Memory B cell (primary cell): Measurements from ENCODE around the gene PRR11.
"Not testable (repeated sequence)": the region's sequence is repeated elsewhere in the genome, so short reads cannot be mapped to it uniquely, and the experiment has no call there.

Experiments
- ATAC-seq: fragments of 150-1000 bp; cut with Tn5 transposase; 2 replicates; pipeline ENCODE4 v1.10.0; 2021; ENCODE audit warnings: low read depth, mild to moderate bottlenecking, moderate library complexity
- DNase-seq, 2 donors: peaks; one replicate each; pipeline ENCODE4 v3.0.0; 2022; ENCODE audit warnings: low spot score in 2 of 2
- H3K27ac Mint-ChIP-seq: one replicate; pipeline ENCODE4 v1.8.0; 2022; ENCODE audit warnings: mild to moderate bottlenecking, moderate library complexity, mixed read lengths
- H3K27me3 Mint-ChIP-seq: one replicate; pipeline ENCODE4 v1.8.0; 2022; ENCODE audit warnings: mixed read lengths
- H3K36me3 Mint-ChIP-seq: one replicate; pipeline ENCODE4 v1.8.0; 2022; ENCODE audit warnings: mild to moderate bottlenecking, mixed read lengths
- H3K4me1 Mint-ChIP-seq: one replicate; pipeline ENCODE4 v1.8.0; 2022; ENCODE audit warnings: mixed read lengths
- H3K4me3 Mint-ChIP-seq: one replicate; pipeline ENCODE4 v1.8.0; 2022; ENCODE audit warnings: mild to moderate bottlenecking, moderate library complexity, mixed read lengths
- H3K9me3 Mint-ChIP-seq: one replicate; pipeline ENCODE4 v1.8.0; 2022; ENCODE audit warnings: mixed read lengths

The PRR11 gene

DNA sequence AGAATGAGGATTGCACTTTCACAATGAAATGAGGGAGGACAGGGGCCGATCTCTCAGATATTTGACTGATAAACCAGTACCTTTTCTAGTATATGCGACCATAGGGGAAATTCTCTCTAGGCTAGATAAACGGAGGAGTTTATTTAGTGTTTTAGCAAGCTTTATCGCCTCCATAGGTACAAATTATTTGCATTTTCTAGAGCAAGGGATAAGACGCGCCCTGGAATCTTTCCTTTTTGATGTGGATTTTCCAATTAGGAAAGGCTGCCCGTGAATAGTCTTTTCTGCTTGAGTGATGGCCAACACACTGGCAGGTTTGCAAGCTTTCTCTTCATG is 64.4 kb downstream of the PRR11 start:
- peak overlapping the region; percentile 94 for H3K4me3 Mint-ChIP-seq
- peaks cover 7% of the 10 kb centered on the region for H3K4me1 Mint-ChIP-seq
- no peak for ATAC-seq
- no peaks in the 10 kb centered on the region for H3K27me3 Mint-ChIP-seq
- H3K27ac Mint-ChIP-seq = no peak overlapping the region
- DNase-seq = no peak
- H3K36me3 Mint-ChIP-seq = no peaks in the 10 kb centered on the region
- no peaks in the 10 kb centered on the region for H3K9me3 Mint-ChIP-seq

DNA sequence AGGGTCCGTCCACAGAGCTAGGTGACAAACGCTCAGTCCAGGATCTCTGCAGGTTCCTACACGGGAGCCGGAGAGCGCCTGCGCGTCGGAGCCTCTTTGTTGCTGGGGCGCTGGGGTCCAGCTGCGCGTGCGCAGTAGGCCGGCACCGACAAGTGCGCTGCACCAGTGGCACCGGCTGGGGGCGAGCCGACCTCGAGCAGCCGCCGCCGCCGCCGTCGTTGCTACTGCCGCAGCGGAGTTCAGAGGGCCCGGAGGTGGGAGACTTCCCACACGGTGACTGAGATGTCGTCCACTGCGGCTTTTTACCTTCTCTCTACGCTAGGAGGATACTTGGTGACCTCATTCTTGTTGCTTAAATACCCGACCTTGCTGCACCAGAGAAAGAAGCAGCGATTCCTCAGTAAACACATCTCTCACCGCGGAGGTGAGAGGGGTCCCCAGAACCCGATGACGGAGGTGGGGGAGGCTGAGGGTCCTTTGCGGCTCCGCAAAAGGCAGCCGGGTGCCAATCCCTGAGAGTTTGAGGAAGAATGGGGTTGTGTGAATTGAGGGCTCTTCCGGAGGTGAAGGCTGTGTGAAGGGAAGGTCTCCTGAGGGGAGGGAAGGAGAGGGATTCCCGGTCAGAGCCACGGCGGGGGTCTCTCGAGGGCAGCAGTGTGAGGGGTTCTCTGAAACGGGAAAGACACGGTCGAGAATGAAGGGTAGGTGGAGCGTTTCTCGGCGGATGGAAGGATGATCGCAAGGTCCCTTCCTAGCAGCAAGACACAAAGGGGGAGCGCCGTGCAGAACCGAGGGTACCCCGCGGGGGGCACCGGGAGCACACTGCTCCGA is 65.0 kb downstream of the PRR11 start, which contains the start of gene GDPD1:
TSS of gene GDPD1 (plus strand) at position 184 of the 831 bp plus-strand sequence. CDS start at position 283, 99 bp downstream.
- Mint-ChIP-seq H3K4me1 (peaks cover 7% of the 10 kb centered on the region), H3K27me3 (no peaks in the 10 kb centered on the region), H3K36me3 (no peaks in the 10 kb centered on the region), H3K27ac (peak within 1 kb of the TSS; percentile 88), H3K4me3 (peak within 1 kb of the TSS; percentile 94), H3K9me3 (no peaks in the 10 kb centered on the region)
- DNase-seq (peak; percentile 95 to 96), ATAC-seq (peak; percentile 98)

DNA sequence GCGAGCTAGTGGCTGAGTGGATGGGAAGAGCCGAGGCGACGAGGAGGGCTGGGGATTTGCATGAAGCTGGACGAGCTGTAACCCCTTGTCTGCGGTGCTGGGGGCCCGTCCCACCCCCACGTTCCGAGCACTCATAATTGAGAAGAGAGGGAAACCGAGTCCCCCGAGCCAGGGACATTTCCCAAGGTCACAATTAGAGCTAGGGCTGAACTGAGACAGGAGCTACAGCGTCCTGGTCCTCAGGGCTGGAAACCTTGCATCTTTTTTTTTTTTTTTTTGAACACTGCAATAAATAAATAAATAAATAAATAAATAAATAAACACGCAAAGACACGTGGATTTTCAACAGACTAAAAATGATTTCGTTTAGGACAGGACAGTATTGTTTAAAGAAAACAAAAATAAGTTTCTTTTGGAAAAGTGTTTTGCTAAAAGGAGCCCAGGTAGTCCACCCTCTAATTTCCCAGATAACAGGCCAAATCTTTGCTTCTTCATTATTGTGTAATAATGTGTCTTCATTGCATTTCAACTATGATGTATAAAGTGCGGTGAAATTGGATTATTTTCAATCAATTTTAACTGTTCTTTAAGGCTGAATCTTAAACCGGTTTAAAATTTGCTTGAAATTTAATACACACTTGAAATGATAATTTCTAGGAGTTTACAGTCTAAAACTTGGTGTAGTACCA is 65.8 kb downstream of the PRR11 start:
- no peak for ATAC-seq
- H3K4me3 Mint-ChIP-seq = peak overlapping the region; percentile 94
- H3K27me3 Mint-ChIP-seq = no peaks in the 10 kb centered on the region
- H3K36me3 Mint-ChIP-seq = no peaks in the 10 kb centered on the region
- H3K9me3 Mint-ChIP-seq = no peaks in the 10 kb centered on the region
- no peak for DNase-seq
- peaks cover 7% of the 10 kb centered on the region for H3K4me1 Mint-ChIP-seq
- H3K27ac Mint-ChIP-seq = peak overlapping the region; percentile 88

DNA sequence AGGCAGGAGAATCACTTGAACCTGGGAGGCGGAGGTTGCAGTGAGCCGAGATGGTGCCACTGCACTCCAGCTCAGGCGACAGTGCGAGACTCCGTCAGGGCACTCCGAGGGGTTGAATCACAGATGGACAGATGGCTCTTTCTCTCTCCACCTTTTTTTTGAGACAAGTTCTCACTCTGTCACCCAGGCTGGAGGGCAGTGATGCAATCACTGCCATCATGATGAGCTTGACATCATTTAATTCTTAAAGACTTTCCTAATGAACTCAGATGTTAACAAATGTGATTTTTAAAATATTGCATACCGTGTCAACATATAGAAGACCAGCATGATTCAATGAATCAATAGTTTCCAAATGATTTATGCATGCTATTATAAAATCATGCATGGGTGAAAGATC is 68.3 kb downstream of the PRR11 start:
- H3K4me3 Mint-ChIP-seq = no peak overlapping the region
- no peaks in the 10 kb centered on the region for H3K36me3 Mint-ChIP-seq
- H3K9me3 Mint-ChIP-seq = no peaks in the 10 kb centered on the region
- ATAC-seq (no peak), DNase-seq (no peak)
- no peak overlapping the region for H3K27ac Mint-ChIP-seq
- H3K27me3 Mint-ChIP-seq = no peaks in the 10 kb centered on the region
- peaks cover 7% of the 10 kb centered on the region for H3K4me1 Mint-ChIP-seq

DNA sequence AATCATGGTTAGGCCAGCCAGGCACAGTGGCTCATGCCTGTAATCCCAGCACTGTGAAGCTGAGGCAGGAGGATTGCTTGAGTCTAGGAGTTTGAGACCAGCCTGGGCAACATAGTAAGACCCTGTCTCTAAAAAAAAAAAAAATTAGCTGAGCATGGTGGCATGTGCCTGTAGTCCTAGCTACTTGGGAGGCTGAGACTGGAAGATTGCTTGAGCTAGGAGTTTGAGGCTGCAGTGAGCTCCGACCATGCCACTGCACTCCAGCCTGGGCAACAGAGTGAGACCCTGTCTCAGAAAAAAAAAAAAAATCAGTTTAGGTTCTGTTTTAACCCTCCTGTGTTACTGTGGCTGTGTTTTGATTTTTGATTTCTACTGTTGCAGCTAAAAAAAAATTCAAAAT is 73.0 kb downstream of the PRR11 start:
- H3K36me3 Mint-ChIP-seq, H3K27me3 Mint-ChIP-seq, ATAC-seq, H3K27ac Mint-ChIP-seq, H3K4me1 Mint-ChIP-seq, H3K4me3 Mint-ChIP-seq, H3K9me3 Mint-ChIP-seq, DNase-seq: not testable (repeated sequence)

DNA sequence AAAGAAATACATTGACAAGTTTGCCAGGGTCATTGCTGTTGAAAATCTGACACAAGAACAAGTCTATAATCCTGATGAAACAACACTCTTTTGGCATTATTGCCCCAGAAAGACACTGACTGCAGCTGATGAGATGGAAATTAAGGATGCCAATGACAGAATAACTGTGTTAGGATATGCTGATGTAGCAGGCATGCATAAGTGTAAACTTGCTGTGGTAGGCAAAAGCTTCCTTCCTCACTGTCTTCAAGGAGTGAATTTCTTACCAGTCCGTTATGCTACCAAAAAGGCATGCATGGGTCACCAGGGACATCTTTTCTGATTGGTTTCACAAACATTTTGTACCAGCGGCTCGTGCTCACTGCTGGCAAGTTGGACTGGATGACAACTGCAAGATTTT is 75.2 kb downstream of the PRR11 start:
- ATAC-seq (no peak), DNase-seq (no peak)
- Mint-ChIP-seq H3K4me3 (no peak overlapping the region), H3K9me3 (no peaks in the 10 kb centered on the region), H3K36me3 (no peaks in the 10 kb centered on the region), H3K27ac (no peak overlapping the region), H3K27me3 (no peaks in the 10 kb centered on the region), H3K4me1 (no peaks in the 10 kb centered on the region)

DNA sequence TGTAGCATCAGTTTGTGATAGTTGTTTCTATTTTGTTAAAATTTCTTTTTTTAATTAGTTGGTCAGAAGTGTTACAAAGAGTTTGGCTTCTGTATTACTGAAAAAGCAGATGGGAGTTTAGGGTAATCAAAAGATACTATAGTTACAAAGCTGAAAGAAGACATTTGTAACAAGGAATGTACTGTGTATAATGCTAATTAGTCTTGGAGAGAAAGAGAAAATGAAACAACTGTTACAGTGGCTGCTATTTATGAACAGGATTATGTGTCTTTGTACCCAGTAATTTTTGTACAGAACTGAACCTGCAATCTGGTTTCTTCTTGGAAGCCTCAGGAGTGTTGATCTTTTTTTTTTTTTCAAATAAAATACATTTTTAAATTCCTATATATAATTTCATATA is 79.1 kb downstream of the PRR11 start:
- Mint-ChIP-seq H3K9me3 (no peaks in the 10 kb centered on the region), H3K36me3 (no peaks in the 10 kb centered on the region), H3K4me3 (no peak overlapping the region), H3K27ac (no peak overlapping the region), H3K27me3 (no peaks in the 10 kb centered on the region), H3K4me1 (no peaks in the 10 kb centered on the region)
- DNase-seq (no peak), ATAC-seq (no peak)

DNA sequence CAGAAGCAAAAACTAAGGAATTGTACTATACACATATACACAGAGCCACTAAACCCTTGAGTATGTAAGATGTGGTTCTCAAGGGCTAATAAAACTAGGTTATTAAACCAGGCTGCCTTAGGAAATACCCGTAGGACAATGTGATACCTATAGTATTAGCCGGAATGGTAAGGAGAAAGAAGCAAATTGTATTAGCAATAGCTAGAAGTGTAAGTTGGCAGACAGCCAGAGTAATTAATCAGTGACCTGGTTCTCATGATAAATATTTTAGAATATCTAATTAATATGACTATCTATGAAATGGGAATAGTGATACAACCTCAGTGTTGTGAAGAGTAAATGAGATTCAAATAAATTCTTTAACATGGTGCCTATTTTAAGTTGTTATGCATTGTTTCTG is 83.4 kb downstream of the PRR11 start:
- Mint-ChIP-seq H3K4me3 (no peak overlapping the region), H3K9me3 (no peaks in the 10 kb centered on the region), H3K27me3 (no peaks in the 10 kb centered on the region), H3K27ac (no peak overlapping the region), H3K36me3 (no peaks in the 10 kb centered on the region), H3K4me1 (no peaks in the 10 kb centered on the region)
- DNase-seq (no peak), ATAC-seq (no peak)

DNA sequence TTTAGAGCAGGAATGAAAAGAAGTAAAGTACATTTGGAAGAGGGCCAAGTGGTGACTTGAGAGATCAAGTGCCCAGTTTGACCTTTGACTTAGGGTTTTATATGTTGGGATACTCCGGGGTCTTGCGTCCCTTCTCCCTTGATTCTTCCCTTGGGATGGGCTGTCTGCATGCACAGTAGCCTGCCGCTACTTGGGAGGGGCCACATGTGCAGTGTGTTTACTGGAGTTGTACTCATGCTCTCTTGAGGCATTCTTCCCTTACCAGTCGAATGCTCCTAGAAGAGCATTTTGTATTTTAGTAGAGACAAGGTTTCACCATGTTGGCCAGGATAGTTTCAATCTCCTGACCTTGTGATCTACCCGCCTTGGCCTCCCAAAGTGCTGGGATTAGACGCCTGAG is 88.5 kb downstream of the PRR11 start:
- peaks cover 2% of the 10 kb centered on the region for H3K36me3 Mint-ChIP-seq
- H3K27ac Mint-ChIP-seq = no peak overlapping the region
- H3K4me1 Mint-ChIP-seq = no peaks in the 10 kb centered on the region
- H3K4me3 Mint-ChIP-seq = no peak overlapping the region
- DNase-seq (no peak), ATAC-seq (no peak)
- no peaks in the 10 kb centered on the region for H3K9me3 Mint-ChIP-seq
- no peaks in the 10 kb centered on the region for H3K27me3 Mint-ChIP-seq
